Vagina (tissue), 2 donors: ENCODE measurements around the gene URB1.

Source experiments
- CTCF ChIP-seq, 3 experiments: fragments of 450-650 bp in 2 of 3; fragments of 200-600 bp in 1 of 3; sonication (generic) in 1 of 3; IDR thresholded peaks; one replicate each; pipeline ENCODE4 v1.5.1; 2017 to 2019; ENCODE audit warnings: antibody characterized with exemption in 3 of 3, mild to moderate bottlenecking in 2 of 3, moderate library complexity in 2 of 3
- POLR2A ChIP-seq, 2 donors: fragments of 450-650 bp; IDR thresholded peaks; one replicate each; pipeline ENCODE4 v1.6.1; 2017; ENCODE audit warnings: antibody characterized with exemption in 2 of 2, mild to moderate bottlenecking in 2 of 2, moderate library complexity in 2 of 2

GRCh38 chr21:32349333-32349944 lies 43.4 kb downstream of the URB1 start:
- no peak for TF ChIP-seq CTCF (IDR thresholded peaks at IDR 0.05)
- no peak for TF ChIP-seq POLR2A (IDR thresholded peaks at IDR 0.05)
